ENCODE data around the gene MKS1. TPM values are rescaled to one million over a fixed set of nuclear protein-coding genes. Genes with fewer than 3 reads are reported as not detected.
A peak's percentile ranks its signal among the peaks of the same experiment; 100 is the strongest.

MKS1 gene
- total RNA-seq, 1 experiment from 2014 or later, result 16.8 TPM

DNA sequence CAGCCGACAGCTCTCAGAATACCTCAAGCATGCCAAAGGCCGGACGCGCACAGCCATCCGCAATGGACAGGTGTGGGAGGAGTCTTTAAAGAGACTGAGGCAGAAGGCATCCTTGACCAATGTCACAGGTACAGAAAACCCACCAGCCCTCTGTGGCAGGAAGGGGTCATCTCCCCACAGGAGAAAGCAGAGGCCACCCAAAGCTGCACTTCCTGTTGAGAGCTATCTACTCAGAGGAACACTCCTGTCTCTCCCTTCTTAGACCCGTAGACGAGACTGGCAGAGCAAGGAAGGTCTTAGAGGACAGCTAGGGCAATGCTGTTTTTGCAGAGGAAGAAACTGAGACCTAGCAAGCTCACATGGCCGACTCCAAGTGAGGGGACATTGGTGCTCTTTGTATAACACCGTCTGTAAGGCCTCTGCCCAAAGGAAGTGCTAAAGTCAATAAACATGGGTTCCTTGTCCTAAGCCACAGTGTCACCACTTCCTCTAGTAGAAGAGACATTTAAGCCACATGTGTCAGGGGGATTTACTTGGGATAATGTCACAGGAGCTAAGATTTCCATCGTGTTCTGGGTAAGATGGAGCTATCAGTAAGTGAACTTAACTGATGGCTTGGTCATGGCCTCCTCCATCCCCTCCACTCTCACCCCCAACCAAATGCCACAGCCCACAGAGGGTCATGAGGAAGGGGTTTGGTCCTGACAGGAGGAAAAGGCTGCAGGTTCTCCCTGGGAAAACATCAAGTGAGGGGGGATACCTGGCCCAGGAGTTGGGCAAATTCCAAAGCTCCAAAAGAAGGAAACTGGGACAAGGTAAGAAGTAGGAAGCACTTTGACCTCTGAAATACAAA, 28.7 kb upstream of the MKS1 start:
- H3K36me3 ChIP-seq, result no peaks in the 10 kb centered on the region
- DNase-seq, result no peak
- H3K27me3 ChIP-seq, result no peaks in the 10 kb centered on the region
- no peaks in the 10 kb centered on the region for H3K9me3 ChIP-seq
- H3K4me3 ChIP-seq, result no peak overlapping the region

DNA sequence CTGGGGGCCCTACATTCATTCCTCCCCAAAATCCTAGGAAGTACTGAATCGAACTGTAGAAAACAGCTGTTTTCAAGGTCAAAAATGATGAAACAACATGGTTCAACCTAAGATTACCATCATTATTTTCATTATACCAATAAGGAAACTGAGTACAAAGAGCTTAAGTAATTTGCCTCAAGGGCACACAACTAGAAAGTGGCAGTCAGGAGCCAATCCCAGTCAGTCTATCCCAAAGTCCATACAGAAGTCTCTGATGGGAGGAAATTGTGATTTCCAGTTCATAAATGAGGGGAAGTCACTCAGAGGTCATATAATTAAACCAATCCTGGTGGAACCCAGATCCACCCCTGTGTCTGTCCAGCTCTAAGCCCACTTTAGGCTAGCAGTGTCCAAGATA, 27.7 kb upstream of the MKS1 start:
- no peaks in the 10 kb centered on the region for H3K36me3 ChIP-seq
- H3K27me3 ChIP-seq, result peaks cover 4% of the 10 kb centered on the region; the same call in 1 of the 2 replicates
- no peak overlapping the region for H3K4me3 ChIP-seq
- no peak for DNase-seq
- H3K9me3 ChIP-seq, result no peaks in the 10 kb centered on the region

DNA sequence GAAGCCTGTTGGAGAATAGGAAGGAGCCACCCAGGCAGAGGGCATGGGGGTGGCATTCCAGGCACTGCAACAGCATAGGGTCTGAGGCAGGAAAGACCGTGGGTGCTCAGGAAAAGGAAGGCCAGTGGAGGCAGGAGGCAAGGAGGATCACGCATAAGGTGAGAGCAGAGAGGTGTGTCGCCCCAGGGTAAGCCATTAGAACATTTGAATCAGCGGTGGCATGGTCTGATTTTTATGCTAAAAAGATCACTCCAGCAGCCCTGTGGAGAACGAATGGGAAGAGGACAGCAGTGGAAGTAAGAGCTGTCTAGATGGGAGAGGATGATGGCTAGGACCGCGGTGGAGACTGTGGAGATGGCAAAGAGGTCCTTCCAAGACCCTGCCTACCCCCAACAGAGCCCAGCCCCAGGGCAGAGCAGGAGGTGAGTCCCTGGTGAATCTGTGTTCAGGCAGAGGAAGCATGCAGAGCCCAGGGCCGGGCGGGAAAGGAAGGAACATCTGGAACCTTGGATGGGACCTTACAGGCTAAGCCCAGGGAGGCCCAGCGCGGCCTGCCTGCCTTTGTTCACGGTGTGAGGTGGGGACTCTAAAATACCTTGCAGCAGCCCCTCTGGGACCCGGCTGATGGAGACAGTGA, 27.2 kb upstream of the MKS1 start:
- no peaks in the 10 kb centered on the region for H3K9me3 ChIP-seq
- no peak for DNase-seq
- peaks cover 6% of the 10 kb centered on the region; the same call in 1 of the 2 replicates for H3K27me3 ChIP-seq
- no peaks in the 10 kb centered on the region for H3K36me3 ChIP-seq
- no peak overlapping the region for H3K4me3 ChIP-seq

DNA sequence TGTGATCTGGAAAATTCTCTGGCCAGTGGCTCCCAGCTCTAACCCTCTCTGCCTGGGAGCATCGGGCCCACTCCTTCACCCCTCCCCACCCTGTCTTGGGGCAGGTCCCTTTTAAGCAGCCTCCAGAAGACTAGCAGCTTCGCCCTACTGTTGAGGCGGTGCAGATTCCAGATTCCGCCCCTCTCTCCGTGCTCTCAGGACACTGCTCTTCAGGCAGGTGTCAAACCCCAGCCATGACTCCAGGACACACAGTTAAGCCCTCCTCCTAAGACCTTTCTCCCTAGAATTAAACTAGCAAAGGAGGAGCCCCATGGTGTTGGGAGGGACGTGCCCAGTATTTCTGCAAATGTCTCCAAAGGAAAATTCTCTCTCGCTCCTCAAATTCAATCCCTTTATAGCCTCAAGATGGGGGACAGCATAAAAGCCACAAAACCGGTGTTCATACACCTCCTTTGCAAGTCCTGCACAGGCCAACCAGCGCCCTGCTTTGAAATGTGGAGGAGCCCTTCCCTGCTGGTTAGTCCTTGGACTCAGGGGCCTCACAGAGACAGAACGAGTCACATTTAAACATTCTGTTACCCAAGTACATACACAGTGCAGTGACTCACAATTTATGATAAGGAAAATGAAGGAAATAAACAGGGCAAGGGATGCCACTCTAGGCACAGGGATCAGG, 26.5 kb upstream of the MKS1 start:
- no peak for DNase-seq
- no peaks in the 10 kb centered on the region for H3K9me3 ChIP-seq
- H3K36me3 ChIP-seq, result no peaks in the 10 kb centered on the region
- H3K4me3 ChIP-seq, result no peak overlapping the region
- H3K27me3 ChIP-seq, result peaks cover 10% of the 10 kb centered on the region; the same call in 1 of the 2 replicates

DNA sequence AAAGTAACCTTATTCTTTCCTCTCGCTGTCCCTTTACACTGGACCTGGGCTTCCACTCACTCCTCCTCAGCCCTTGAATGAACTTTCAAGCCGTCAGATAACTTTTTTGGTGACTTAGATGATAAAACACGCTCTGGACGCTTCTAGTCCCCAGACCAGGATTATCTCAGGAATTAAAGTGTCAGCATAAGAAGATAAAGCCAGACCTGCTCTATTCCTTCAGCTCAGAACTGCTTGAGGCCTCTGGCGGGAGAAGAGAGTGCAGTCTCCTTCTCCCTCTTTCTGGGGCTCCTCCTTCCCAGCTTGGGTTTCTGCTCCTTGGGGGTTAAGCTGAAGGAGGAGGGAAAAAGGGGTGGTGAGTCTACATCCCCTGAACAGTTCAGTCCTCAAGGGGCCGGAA, 25.9 kb upstream of the MKS1 start:
- Histone ChIP-seq H3K36me3 (no peaks in the 10 kb centered on the region), H3K9me3 (no peaks in the 10 kb centered on the region), H3K27me3 (peaks cover 13% of the 10 kb centered on the region), H3K4me3 (no peak overlapping the region)
- DNase-seq, result no peak

DNA sequence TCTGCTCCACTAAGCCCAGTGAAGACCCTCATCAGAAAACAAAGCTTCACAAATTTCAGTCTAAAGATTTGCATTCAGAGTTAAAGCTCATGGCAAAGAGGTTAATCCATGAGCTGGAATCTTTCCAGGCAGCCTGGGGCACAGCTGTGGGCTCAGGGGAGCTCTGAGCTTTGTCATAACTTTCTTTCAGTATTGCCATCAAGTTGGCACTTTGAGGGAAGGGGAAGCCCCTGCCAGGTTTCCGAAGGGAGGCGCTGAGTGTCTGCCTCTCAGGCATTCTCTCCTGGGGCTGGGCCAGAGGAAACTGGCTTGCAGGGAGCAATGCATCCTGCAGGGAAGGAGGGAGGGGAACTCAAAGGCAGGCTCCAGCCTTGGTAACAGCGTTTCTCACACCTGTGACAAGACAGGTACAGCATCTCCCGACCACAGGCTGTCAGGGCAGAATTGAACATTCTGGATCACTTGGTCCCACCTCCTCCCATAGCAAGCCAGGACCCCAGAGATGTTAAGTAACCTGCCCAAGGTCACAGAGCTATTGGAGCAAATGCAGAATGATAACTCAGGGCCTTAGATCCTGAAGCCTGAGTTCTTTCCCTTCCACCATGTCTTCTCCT, 23.2 kb upstream of the MKS1 start:
- Histone ChIP-seq H3K36me3 (no peaks in the 10 kb centered on the region), H3K4me3 (no peak overlapping the region), H3K9me3 (no peaks in the 10 kb centered on the region), H3K27me3 (peaks cover 34% of the 10 kb centered on the region)
- peak; percentile 55 for DNase-seq

DNA sequence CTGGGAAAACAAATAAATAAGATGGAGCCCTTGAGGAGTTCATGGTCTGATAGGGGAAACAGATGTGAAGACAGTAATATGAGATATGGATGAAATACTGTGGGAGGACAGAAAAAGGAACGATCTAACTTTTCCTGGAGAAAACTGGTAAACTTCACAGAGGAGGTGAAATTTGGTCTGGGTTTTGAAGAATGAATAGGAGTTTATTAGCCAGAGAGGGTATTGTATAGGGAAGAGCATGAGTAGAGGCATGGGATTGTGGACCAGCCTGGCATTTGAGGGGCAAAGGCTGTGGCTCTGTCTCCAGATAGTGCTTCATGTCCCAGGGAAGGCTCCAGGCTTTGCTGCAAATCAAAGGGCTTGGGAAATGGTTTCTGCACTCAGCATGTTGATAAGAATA, 20.9 kb upstream of the MKS1 start:
- DNase-seq, result no peak
- H3K4me3 ChIP-seq, result no peak overlapping the region
- H3K36me3 ChIP-seq, result no peaks in the 10 kb centered on the region
- peaks cover 49% of the 10 kb centered on the region for H3K27me3 ChIP-seq
- no peaks in the 10 kb centered on the region for H3K9me3 ChIP-seq

DNA sequence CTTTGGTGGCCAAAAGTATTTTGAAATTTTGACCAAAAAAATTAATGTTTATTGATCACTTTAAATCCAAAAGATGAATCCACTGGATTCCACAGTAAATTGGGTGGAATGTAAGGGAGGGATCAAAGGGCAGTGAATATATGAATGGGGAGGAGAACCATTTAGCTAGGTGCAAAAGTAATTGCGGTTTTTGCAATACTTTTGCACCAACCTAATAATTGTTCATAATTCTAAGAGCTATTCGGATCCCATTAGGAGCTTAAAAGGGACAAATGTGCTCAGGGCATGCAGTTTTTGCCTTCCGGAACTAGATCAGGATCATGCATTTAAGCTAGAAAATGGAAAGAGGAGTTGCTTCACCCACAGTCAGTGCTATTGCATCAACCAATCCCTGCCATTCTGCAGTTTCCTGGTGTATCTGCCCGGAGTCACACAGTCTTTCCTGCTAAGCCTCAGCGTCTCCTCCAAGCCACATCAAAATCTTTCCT, 19.1 kb upstream of the MKS1 start, which contains the start of gene LPO:
TSS of gene LPO (plus strand) at position 438 of the 488 bp plus-strand sequence. CDS start 4,396 bp downstream, outside the sequence.
- Histone ChIP-seq H3K36me3 (no peaks in the 10 kb centered on the region), H3K27me3 (peaks cover 56% of the 10 kb centered on the region), H3K4me3 (no peak within 1 kb of the TSS), H3K9me3 (no peaks in the 10 kb centered on the region)
- DNase-seq, result no peak

DNA sequence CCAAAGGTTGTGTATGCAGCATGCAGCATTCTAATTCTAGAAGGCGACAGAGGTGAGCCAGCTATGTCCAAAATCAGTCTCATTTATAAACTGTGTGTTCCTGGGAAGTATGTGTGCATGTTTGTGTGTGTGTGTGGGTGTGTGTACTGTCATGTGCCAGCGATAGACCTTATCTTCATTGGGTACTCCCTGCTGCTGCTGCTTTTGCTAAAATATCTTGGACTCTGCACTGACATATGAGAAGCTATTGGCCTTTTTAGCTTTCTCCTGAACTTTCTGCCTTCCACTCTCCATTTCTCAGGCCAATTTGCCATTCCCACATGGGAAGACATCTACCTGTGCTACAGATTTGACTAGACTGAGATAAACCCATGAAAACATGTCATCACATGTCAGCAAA, 17.3 kb upstream of the MKS1 start:
- Histone ChIP-seq H3K27me3 (peaks cover 51% of the 10 kb centered on the region), H3K4me3 (no peak overlapping the region), H3K36me3 (no peaks in the 10 kb centered on the region), H3K9me3 (no peaks in the 10 kb centered on the region)
- DNase-seq, result no peak

DNA sequence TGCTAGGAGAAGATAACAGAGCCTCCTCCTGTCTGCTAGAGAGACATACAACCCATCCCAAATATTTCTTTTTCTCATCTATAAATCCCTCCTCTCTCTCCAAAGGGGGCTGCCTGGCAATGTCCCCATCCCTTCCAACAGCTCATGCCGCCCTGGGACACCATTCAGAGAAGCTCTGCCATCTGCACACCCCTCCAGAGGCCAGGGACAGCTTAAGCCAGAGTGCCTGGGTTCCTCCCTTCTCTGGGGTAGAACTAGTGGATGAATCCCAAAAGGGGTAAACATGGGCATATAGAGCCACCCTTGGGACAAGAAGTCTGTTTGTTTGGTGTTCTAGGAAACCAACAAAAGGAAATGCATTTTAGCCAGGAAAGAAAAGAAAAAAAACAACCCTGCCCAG, 16.8 kb upstream of the MKS1 start:
- DNase-seq, result no peak
- Histone ChIP-seq H3K9me3 (no peaks in the 10 kb centered on the region), H3K4me3 (no peak overlapping the region), H3K27me3 (peaks cover 48% of the 10 kb centered on the region), H3K36me3 (no peaks in the 10 kb centered on the region)

DNA sequence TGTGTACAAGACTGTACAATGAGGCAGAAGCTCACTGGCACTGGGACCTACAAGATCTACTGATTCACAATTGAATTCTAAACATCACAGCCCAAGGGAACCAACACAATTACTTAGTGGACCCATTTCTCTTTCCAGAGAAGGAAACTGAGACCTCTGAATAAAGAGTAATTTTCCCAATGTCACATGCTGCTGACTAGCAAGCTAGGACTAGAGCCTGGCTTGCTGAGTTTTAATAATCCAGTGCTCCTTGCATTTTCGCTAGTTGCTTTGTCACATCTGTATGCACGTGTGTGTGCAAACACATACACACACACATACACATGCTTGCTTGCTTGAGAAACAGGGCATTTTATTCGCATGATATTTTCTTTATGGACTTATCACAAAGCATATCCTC, 15.5 kb upstream of the MKS1 start:
- H3K27me3 ChIP-seq, result peaks cover 41% of the 10 kb centered on the region
- no peak for DNase-seq
- no peaks in the 10 kb centered on the region for H3K9me3 ChIP-seq
- H3K4me3 ChIP-seq, result no peak overlapping the region
- H3K36me3 ChIP-seq, result no peaks in the 10 kb centered on the region

DNA sequence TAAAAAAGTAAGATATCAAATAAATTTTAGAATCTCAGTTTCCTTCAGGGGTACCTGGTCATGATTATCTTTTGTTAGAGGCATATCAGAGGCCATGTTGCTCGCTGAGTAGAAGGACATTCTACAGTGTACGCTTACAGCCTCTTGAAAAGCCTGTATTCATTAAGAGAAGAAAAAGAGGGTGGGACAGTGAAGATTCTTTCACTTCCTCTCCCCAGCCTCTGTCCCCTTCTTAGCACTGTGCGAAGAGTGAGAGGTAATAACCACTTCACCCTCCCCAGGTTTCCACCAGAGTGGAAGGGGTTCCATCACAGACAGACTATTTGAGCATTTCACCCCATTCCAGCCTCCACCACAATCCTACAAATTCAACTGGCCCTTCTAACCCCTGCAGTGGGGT, 14.5 kb upstream of the MKS1 start:
- Histone ChIP-seq H3K9me3 (no peaks in the 10 kb centered on the region), H3K4me3 (no peak overlapping the region), H3K36me3 (no peaks in the 10 kb centered on the region), H3K27me3 (peaks cover 33% of the 10 kb centered on the region)
- no peak for DNase-seq

DNA sequence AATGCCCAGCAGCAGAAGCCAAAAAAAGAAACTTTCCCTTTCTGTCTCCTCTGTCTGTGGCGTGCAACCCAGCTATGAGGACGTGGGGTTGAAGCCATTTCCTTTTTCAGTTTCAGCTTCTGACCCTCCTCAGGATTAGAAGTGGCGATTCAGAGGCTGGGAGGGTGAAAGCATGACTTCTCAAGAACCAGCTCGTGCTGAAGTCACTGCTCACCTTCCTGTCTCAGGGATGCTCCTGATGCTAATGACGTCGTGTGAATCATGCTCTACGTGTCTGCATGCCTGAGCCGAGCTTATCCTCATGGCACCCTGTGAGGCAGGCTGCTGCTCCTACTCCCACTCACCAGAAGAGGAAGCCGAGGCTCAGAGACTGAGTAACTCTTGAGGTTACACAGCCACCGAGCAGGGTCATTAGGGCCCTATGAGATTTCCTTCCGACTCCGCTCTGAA, 13.7 kb upstream of the MKS1 start:
- peak; percentile 36 for DNase-seq
- Histone ChIP-seq H3K36me3 (no peaks in the 10 kb centered on the region), H3K27me3 (peaks cover 25% of the 10 kb centered on the region), H3K9me3 (no peaks in the 10 kb centered on the region), H3K4me3 (no peak overlapping the region)

DNA sequence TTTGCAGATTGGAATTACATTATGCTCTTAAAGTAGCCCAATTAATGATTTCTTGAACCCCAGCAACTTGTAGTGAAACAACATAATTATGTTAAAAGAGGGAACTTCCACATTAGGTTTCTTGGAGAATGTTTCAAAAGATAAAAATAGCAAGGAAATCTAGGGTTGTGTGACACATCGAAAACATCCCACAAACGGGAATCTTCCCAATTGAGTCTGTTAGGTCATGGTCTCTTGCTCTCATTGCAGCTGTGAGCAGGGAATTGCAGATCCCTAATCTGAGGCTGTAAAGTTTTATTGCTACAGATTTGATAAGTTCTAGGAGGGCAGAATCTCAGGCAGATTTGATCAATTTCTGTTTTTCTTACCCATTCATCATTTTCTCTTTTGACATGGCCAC, 12.6 kb upstream of the MKS1 start:
- Histone ChIP-seq H3K9me3 (no peaks in the 10 kb centered on the region), H3K36me3 (no peaks in the 10 kb centered on the region), H3K27me3 (peaks cover 16% of the 10 kb centered on the region), H3K4me3 (no peak overlapping the region)
- no peak for DNase-seq

DNA sequence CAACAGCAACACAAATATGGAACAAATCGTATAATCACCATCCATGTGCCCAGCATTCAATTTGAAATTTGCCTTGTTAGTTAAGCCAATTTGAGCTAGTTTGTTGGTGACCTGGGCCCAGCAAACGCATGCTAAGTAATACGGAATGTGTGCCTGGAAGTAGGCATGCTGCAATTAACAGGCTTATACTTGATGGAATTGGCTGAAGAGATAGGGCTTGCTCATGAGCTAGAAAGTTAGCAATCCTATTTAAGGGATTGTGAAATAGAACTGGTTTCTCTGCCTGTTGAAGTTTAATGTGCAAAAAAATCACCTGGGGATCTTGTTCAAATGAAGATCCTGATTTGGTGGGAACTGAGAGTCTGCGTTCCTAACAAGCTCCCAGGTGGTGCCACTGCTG, 10.8 kb upstream of the MKS1 start:
- no peak overlapping the region for H3K4me3 ChIP-seq

DNA sequence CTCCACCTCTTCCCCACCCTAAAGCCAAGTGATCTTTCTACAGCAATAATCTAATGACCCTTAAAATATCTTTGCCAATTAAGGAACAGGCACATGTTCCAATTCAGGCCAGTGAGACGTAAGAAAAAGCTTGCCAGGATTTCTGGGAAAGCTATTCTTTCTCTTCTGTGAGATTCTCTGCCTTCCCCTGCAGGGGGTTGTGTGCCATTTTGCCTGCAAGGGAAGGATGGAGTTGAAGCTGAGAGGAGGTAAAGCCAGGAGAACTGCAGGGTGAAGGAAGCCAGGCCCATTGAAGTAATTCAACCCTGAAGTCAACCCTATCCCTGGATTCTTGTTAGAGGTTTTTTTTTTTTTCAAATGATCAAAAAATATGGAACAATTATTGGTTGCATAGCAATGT, 10.3 kb upstream of the MKS1 start:
- H3K9me3 ChIP-seq, result no peaks in the 10 kb centered on the region
- no peak for DNase-seq
- H3K27me3 ChIP-seq, result peaks cover 2% of the 10 kb centered on the region; the same call in 1 of the 2 replicates
- H3K4me3 ChIP-seq, result no peak overlapping the region
- no peaks in the 10 kb centered on the region for H3K36me3 ChIP-seq

More for the DNA sequence above, 10.8 kb upstream of the MKS1 start:
- Histone ChIP-seq H3K27me3 (peaks cover 7% of the 10 kb centered on the region; the same call in 1 of the 2 replicates), H3K36me3 (no peaks in the 10 kb centered on the region), H3K9me3 (no peaks in the 10 kb centered on the region)
- no peak for DNase-seq

DNA sequence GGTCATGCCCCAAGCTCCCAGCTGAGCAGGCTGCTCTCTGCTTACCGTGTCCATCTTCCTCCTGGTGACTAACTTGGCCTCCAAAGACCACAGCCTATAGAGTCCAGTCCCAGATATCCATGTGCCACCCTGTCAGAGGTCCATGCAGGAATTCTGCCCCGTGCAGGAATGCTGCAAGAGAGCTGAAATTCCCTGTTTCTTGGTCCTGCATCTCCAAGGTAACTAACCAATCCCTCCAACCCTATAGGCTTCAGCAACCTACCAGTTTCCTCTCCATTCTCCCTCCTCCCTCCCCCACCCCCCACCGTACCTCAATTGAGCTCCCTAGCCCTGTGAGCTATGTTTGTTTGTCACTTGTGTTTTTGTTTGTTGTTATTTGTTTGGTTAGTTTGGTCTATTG, 9.6 kb upstream of the MKS1 start:
- no peaks in the 10 kb centered on the region for H3K27me3 ChIP-seq
- no peak overlapping the region for H3K4me3 ChIP-seq
- no peak for DNase-seq

More for the DNA sequence above, 9.6 kb upstream of the MKS1 start:
- Histone ChIP-seq H3K36me3 (no peaks in the 10 kb centered on the region), H3K9me3 (no peaks in the 10 kb centered on the region)

Measured in MG63 (cell line).